Suprapubic skin (tissue), 4 donors: ENCODE measurements around the gene ANK3.

ENCODE experiments used
- CTCF ChIP-seq, 2 donors: fragments of 200-600 bp in 1 of 2; fragments of 450-650 bp in 1 of 2; sonication (generic) in 1 of 2; IDR thresholded peaks; one replicate each; pipeline ENCODE4 v1.5.1; 2016 to 2019; ENCODE audit warnings: antibody characterized with exemption in 2 of 2, mild to moderate bottlenecking in 1 of 2, moderate library complexity in 1 of 2
- POLR2A ChIP-seq, 2 donors: fragments of 450-650 bp; IDR thresholded peaks; one replicate each; pipeline ENCODE4 v1.6.1; 2017; ENCODE audit warnings: antibody characterized with exemption in 2 of 2, mild to moderate bottlenecking in 2 of 2, moderate library complexity in 2 of 2
- POLR2AphosphoS5 ChIP-seq, 3 donors: sonication (generic); formaldehyde crosslinking; IDR thresholded peaks; one replicate each; pipeline ENCODE4 v1.6.1; 2017; ENCODE audit warnings: antibody characterized with exemption in 3 of 3

GRCh38 chr10:59977486-59977885 lies 412.2 kb downstream of the ANK3 start:
- TF ChIP-seq POLR2A (IDR thresholded peaks at IDR 0.05) (no peak), POLR2AphosphoS5 (IDR thresholded peaks at IDR 0.05) (no peak), CTCF (IDR thresholded peaks at IDR 0.05) (no peak)
